ENCODE measurements around the gene WWOX. TPM values are rescaled to one million over a fixed set of nuclear protein-coding genes. Genes with fewer than 3 reads are reported as not detected.

WWOX gene
- total and polyA plus RNA-seq, 2 of the 8 experiments (the other 6 are each of a cell fraction or from before 2014, with no cell fraction given) = 5.4 to 16.7 TPM

DNA sequence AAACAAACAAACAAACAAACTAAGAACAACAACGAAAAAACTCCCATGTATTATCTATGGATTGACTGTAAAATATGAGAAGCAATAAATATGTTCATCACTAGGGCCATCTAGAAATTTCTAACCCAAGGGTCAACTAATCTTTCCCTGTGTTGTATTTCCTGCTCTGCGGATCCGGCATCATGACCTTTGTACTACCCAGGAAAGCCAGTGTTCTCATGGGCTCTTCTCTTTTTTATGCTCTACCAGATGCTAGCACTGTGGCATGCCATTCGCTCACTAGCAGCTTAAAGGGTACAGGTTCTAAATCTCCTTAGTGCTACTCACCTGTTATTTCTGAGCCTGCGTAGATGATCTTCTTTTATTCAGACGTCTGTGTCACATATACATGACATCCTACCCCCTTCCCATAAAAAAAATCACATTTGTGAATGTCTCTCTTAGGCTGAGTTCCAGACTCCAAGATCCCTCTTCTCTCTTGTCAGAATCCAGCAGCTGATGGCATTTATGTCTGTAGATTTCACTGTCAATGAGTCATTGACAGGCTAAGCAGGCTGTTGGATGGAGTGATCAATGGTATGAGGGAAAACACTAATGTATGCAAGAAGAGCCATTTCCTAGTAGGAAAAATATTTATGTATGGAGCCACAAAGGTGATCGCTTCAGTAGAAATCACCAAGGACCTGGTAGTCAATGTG lies 100.0 kb downstream of the WWOX start (continued):
- TF ChIP-seq, protein P1, sequence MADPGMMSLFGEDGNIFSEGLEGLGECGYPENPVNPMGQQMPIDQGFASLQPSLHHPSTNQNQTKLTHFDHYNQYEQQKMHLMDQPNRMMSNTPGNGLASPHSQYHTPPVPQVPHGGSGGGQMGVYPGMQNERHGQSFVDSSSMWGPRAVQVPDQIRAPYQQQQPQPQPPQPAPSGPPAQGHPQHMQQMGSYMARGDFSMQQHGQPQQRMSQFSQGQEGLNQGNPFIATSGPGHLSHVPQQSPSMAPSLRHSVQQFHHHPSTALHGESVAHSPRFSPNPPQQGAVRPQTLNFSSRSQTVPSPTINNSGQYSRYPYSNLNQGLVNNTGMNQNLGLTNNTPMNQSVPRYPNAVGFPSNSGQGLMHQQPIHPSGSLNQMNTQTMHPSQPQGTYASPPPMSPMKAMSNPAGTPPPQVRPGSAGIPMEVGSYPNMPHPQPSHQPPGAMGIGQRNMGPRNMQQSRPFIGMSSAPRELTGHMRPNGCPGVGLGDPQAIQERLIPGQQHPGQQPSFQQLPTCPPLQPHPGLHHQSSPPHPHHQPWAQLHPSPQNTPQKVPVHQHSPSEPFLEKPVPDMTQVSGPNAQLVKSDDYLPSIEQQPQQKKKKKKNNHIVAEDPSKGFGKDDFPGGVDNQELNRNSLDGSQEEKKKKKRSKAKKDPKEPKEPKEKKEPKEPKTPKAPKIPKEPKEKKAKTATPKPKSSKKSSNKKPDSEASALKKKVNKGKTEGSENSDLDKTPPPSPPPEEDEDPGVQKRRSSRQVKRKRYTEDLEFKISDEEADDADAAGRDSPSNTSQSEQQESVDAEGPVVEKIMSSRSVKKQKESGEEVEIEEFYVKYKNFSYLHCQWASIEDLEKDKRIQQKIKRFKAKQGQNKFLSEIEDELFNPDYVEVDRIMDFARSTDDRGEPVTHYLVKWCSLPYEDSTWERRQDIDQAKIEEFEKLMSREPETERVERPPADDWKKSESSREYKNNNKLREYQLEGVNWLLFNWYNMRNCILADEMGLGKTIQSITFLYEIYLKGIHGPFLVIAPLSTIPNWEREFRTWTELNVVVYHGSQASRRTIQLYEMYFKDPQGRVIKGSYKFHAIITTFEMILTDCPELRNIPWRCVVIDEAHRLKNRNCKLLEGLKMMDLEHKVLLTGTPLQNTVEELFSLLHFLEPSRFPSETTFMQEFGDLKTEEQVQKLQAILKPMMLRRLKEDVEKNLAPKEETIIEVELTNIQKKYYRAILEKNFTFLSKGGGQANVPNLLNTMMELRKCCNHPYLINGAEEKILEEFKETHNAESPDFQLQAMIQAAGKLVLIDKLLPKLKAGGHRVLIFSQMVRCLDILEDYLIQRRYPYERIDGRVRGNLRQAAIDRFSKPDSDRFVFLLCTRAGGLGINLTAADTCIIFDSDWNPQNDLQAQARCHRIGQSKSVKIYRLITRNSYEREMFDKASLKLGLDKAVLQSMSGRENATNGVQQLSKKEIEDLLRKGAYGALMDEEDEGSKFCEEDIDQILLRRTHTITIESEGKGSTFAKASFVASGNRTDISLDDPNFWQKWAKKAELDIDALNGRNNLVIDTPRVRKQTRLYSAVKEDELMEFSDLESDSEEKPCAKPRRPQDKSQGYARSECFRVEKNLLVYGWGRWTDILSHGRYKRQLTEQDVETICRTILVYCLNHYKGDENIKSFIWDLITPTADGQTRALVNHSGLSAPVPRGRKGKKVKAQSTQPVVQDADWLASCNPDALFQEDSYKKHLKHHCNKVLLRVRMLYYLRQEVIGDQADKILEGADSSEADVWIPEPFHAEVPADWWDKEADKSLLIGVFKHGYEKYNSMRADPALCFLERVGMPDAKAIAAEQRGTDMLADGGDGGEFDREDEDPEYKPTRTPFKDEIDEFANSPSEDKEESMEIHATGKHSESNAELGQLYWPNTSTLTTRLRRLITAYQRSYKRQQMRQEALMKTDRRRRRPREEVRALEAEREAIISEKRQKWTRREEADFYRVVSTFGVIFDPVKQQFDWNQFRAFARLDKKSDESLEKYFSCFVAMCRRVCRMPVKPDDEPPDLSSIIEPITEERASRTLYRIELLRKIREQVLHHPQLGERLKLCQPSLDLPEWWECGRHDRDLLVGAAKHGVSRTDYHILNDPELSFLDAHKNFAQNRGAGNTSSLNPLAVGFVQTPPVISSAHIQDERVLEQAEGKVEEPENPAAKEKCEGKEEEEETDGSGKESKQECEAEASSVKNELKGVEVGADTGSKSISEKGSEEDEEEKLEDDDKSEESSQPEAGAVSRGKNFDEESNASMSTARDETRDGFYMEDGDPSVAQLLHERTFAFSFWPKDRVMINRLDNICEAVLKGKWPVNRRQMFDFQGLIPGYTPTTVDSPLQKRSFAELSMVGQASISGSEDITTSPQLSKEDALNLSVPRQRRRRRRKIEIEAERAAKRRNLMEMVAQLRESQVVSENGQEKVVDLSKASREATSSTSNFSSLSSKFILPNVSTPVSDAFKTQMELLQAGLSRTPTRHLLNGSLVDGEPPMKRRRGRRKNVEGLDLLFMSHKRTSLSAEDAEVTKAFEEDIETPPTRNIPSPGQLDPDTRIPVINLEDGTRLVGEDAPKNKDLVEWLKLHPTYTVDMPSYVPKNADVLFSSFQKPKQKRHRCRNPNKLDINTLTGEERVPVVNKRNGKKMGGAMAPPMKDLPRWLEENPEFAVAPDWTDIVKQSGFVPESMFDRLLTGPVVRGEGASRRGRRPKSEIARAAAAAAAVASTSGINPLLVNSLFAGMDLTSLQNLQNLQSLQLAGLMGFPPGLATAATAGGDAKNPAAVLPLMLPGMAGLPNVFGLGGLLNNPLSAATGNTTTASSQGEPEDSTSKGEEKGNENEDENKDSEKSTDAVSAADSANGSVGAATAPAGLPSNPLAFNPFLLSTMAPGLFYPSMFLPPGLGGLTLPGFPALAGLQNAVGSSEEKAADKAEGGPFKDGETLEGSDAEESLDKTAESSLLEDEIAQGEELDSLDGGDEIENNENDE (IDR thresholded peaks at IDR 0.05; ENCODE audit: insufficient replicate concordance, low read length) = no peak
- TF ChIP-seq NRF1 (IDR thresholded peaks at IDR 0.05; ENCODE audit: low read depth, low read length) = no peak
- no peak for TF ChIP-seq GABPA (IDR thresholded peaks at IDR 0.05; ENCODE audit: borderline replicate concordance, insufficient read depth, low read length)
- TF ChIP-seq JUN (IDR thresholded peaks at IDR 0.05; ENCODE audit: low read depth, low read length) = no peak
- no peak for TF ChIP-seq CHD2 (IDR thresholded peaks at IDR 0.05; ENCODE audit: low read length)
- TF ChIP-seq RFX5 (IDR thresholded peaks at IDR 0.05; ENCODE audit: borderline replicate concordance, low read depth, low read length) = no peak
- no peak for TF ChIP-seq ASH2L (IDR thresholded peaks at IDR 0.05; ENCODE audit: low read length)

All from H1 (cell line).